ENCODE data around the gene WDR59.

- no peak for TF ChIP-seq CTCF (IDR thresholded peaks at IDR 0.05 in 2 of 3, conservative IDR thresholded peaks at IDR 0.05 in 1 of 3; ENCODE audit: insufficient read depth in 2 of 3, low read depth in 1 of 3, low read length in 3 of 3)
- TF ChIP-seq CHCHD3 (CRISPR knock-in tag; IDR thresholded peaks at IDR 0.05): no peak
- TF ChIP-seq GABPA (tag; conservative IDR thresholded peaks at IDR 0.05; ENCODE audit: low read depth): no peak
- TF ChIP-seq CGGBP1 (CRISPR knock-in tag; IDR thresholded peaks at IDR 0.05): no peak
- no peak for TF ChIP-seq ARNT (IDR thresholded peaks at IDR 0.05)
- no peak for TF ChIP-seq CEBPB (tag; IDR thresholded peaks at IDR 0.05)
- no peak for TF ChIP-seq ZNF12 (CRISPR knock-in tag; IDR thresholded peaks at IDR 0.05)
- TF ChIP-seq SETDB1 (IDR thresholded peaks at IDR 0.05; ENCODE audit: low read length): no peak
- no peak for TF ChIP-seq ZNF274 (IDR thresholded peaks at IDR 0.05; ENCODE audit: borderline replicate concordance, low read depth, low read length)
- TF ChIP-seq POLR2A (conservative IDR thresholded peaks at IDR 0.05): no peak
- TF ChIP-seq SLC30A9 (CRISPR knock-in tag; IDR thresholded peaks at IDR 0.05): no peak
These were observed 33.7 kb downstream of the WDR59 start for GRCh38 chr16:74951206-74951605.
